K562 (cell line): ENCODE measurements around the gene VWF. TPM values are rescaled to one million over a fixed set of nuclear protein-coding genes. Genes with fewer than 3 reads are reported as not detected.

Source experiments
- ATAC-seq: fragments of 200-7000 bp; cut with Tn5 transposase; 3 replicates; pipeline ENCODE4 v1.9.1; 2020; ENCODE audit warnings: moderate library complexity
- BruUV-seq: library from RNA; stranded (reverse); fragments of 400-500 nt; replicated peaks from 2 replicates; lab custom pipeline; 2021; lab: Mats Ljungman, UMichigan
- CTCF ChIA-PET: fragments of 300-600 bp; formaldehyde crosslinking; extraction: SDS; loops from one replicate; lab custom pipeline; 2021; ENCODE audit warnings: low intra/inter-chr PET ratio; lab: Yijun Ruan, JAX
- POLR2A ChIA-PET: fragments of 300-600, 350-650 bp; sonication (Branson Sonifier 250); formaldehyde crosslinking; extraction: SDS; loops from one replicate; lab custom pipeline; 2021; ENCODE audit warnings: antibody characterized with exemption, inconsistent platforms; lab: Yijun Ruan, JAX
- DNase-seq, 4 experiments: peaks; one replicate each; pipeline versions ENCODE4 v3.0.0 to v3.0.0-alpha.2; 2011 to 2018; ENCODE audit warnings: low spot score in 3 of 4, mixed read lengths in 3 of 4; ENCODE audit errors: extremely low read depth in 1 of 4
- FAIRE-seq: peaks from 2 replicates; lab custom pipeline; 2011; peaks lifted over from hg19 to GRCh38; lab: Jason Lieb, UNC
- H2AFZ ChIP-seq: 2 replicates; pipeline ENCODE4 v1.6.0; 2011; ENCODE audit warnings: low read depth, low read length, control low read depth, inconsistent platforms
- H3K27ac ChIP-seq: fragments of 200-600 bp; 3 replicates; pipeline ENCODE4 v1.8.0; 2011; ENCODE audit warnings: low read depth, mild to moderate bottlenecking, control low read depth, inconsistent platforms, low read length, moderate library complexity, mixed read lengths; ENCODE audit errors: extremely low read depth
- H3K27me3 ChIP-seq, 2 experiments: fragments of 300-600 bp in 1 of 2; 2 replicates in 1 of 2; 3 replicates in 1 of 2; pipeline versions ENCODE4 v1.6.0 to v1.8.0; 2011; ENCODE audit warnings: inconsistent platforms in 2 of 2, low read length in 2 of 2, mild to moderate bottlenecking in 1 of 2, mixed read lengths in 1 of 2, moderate library complexity in 1 of 2; ENCODE audit not compliant: control insufficient read depth in 2 of 2, insufficient read depth in 2 of 2
- H3K36me3 ChIP-seq: fragments of 300-600 bp; 3 replicates; pipeline ENCODE4 v1.8.0; 2011; ENCODE audit warnings: mild to moderate bottlenecking, low read length, inconsistent platforms; ENCODE audit not compliant: control insufficient read depth, insufficient read depth
- H3K4me1 ChIP-seq, 2 experiments: fragments of 200-600 bp in 1 of 2; replicated peaks in 1 of 2; 2 replicates in 1 of 2; 3 replicates in 1 of 2; pipeline versions ENCODE4 v1.5.1 to v1.8.0; 2011; ENCODE audit warnings: inconsistent platforms in 2 of 2, low read length in 2 of 2, mild to moderate bottlenecking in 1 of 2, mixed read lengths in 1 of 2, moderate library complexity in 1 of 2; ENCODE audit not compliant: control insufficient read depth in 2 of 2, insufficient read depth in 2 of 2
- H3K4me2 ChIP-seq: 2 replicates; pipeline ENCODE4 v1.6.1; 2011; ENCODE audit warnings: low read length, control low read depth, inconsistent platforms, mixed read lengths; ENCODE audit not compliant: insufficient read depth
- H3K4me3 ChIP-seq: fragments of 200-600 bp; sonication (generic), shearing (Covaris generic); 2 replicates; pipeline ENCODE4 v1.5.1; 2016; ENCODE audit warnings: control low read depth, inconsistent platforms
- H3K79me2 ChIP-seq: fragments of 200-600 bp; 3 replicates; pipeline ENCODE4 v1.8.0; 2011; ENCODE audit warnings: low read length, inconsistent platforms; ENCODE audit not compliant: control insufficient read depth, insufficient read depth
- H3K9ac ChIP-seq, 2 experiments: 2 replicates each; pipeline versions ENCODE4 v1.6.0 to v1.6.1; 2011; ENCODE audit warnings: low read depth in 2 of 2, low read length in 2 of 2, control low read depth in 1 of 2, inconsistent platforms in 1 of 2, mild to moderate bottlenecking in 1 of 2, mixed read lengths in 1 of 2; ENCODE audit not compliant: insufficient read depth in 1 of 2
- H3K9me1 ChIP-seq: one replicate; pipeline ENCODE4 v1.6.0; 2011; ENCODE audit warnings: inconsistent platforms, mild to moderate bottlenecking, low read length, moderate library complexity; ENCODE audit not compliant: control insufficient read depth, insufficient read depth
- H3K9me3 ChIP-seq: replicated peaks from 2 replicates; pipeline ENCODE4 v1.5.1; 2011; ENCODE audit warnings: low read depth, low read length, inconsistent platforms; ENCODE audit not compliant: control insufficient read depth, insufficient read depth
- H4K20me1 ChIP-seq: replicated peaks from 2 replicates; pipeline ENCODE4 v1.6.1; 2011; ENCODE audit warnings: low read length, inconsistent platforms, mixed read lengths; ENCODE audit not compliant: control insufficient read depth, insufficient read depth
- ARID2 ChIP-seq: fragments of 450-650 bp; IDR thresholded peaks from 2 replicates; pipeline ENCODE4 v1.6.1; 2017; ENCODE audit warnings: antibody characterized with exemption, mild to moderate bottlenecking
- ATF7 ChIP-seq: fragments of 450-650 bp; IDR thresholded peaks from 2 replicates; pipeline ENCODE4 v1.7.1; 2014; ENCODE audit warnings: mild to moderate bottlenecking, moderate library complexity
- DACH1 ChIP-seq: fragments of 450-650 bp; IDR thresholded peaks from 2 replicates; pipeline ENCODE4 v1.6.1; 2018; ENCODE audit not compliant: partially characterized antibody
- EWSR1 ChIP-seq: fragments of 450-650 bp; IDR thresholded peaks from 2 replicates; pipeline ENCODE4 v1.6.1; 2018; ENCODE audit warnings: borderline replicate concordance, mild to moderate bottlenecking, low read depth, moderate library complexity; ENCODE audit not compliant: partially characterized antibody
- FOXK2 ChIP-seq, 2 experiments: fragments of 450-650 bp; IDR thresholded peaks in 1 of 2; conservative IDR thresholded peaks in 1 of 2; 2 replicates each; pipeline ENCODE4 v1.6.1; 2016; ENCODE audit warnings: low read depth in 2 of 2, mild to moderate bottlenecking in 1 of 2
- HMGN3 ChIP-seq: IDR thresholded peaks from 2 replicates; pipeline ENCODE4 v1.6.1; 2011; ENCODE audit warnings: borderline replicate concordance, low read depth, mild to moderate bottlenecking, mixed read lengths, low read length; ENCODE audit not compliant: insufficient read length; ENCODE audit errors: extremely low read depth
- IRF9 ChIP-seq: fragments of 450-650 bp; IDR thresholded peaks from 2 replicates; pipeline ENCODE4 v1.6.1; 2016; ENCODE audit warnings: missing biosample characterization, missing genetic modification characterization
- NFE2L1 ChIP-seq: fragments of 450-650 bp; IDR thresholded peaks from 2 replicates; pipeline ENCODE4 v1.6.1; 2016; ENCODE audit warnings: missing genetic modification characterization, low read depth, mild to moderate bottlenecking, missing compliant biosample characterization, moderate library complexity, borderline replicate concordance
- NR2F6 ChIP-seq: fragments of 450-650 bp; formaldehyde crosslinking; IDR thresholded peaks from 2 replicates; pipeline ENCODE4 v1.4.0; 2020; ENCODE audit warnings: mild to moderate bottlenecking
- PHF20 ChIP-seq: fragments of 450-650 bp; IDR thresholded peaks from 2 replicates; pipeline ENCODE4 v1.6.1; 2018; ENCODE audit not compliant: partially characterized antibody
- SIN3A ChIP-seq, 2 experiments: fragments of 150-350 bp in 1 of 2; IDR thresholded peaks; 2 replicates each; pipeline ENCODE4 v1.6.1; 2011 to 2016; ENCODE audit warnings: borderline replicate concordance in 2 of 2, low read depth in 2 of 2, low read length in 2 of 2, mild to moderate bottlenecking in 2 of 2, moderate library complexity in 2 of 2; ENCODE audit not compliant: control insufficient read depth in 1 of 2
- SOX6 ChIP-seq: fragments of 450-650 bp; IDR thresholded peaks from 2 replicates; pipeline ENCODE4 v1.6.1; 2014; ENCODE audit warnings: mild to moderate bottlenecking
- ZNF212 ChIP-seq: fragments of 450-650 bp; formaldehyde crosslinking; IDR thresholded peaks from 2 replicates; pipeline ENCODE4 v1.4.0; 2020; ENCODE audit warnings: mild to moderate bottlenecking
- ZNF695 ChIP-seq: fragments of 450-650 bp; formaldehyde crosslinking; IDR thresholded peaks from 2 replicates; pipeline ENCODE4 v1.4.0; 2020; ENCODE audit warnings: mild to moderate bottlenecking, moderate library complexity
- ZNF830 ChIP-seq: fragments of 250-450 bp; sonication (Bioruptor Pico); IDR thresholded peaks from 2 replicates; pipeline ENCODE4 v1.5.0; 2021; ENCODE audit warnings: mild to moderate bottlenecking
- WGBS: fragments of 100-300 bp; shearing (Covaris generic); methylation state at CpG from one replicate; pipeline ENCODE4 v1.1.6; 2016; ENCODE audit warnings: low coverage, mixed read lengths; ENCODE audit not compliant: insufficient coverage; ENCODE audit errors: missing lambda C conversion rate; 5-methylcytosine and 5-hydroxymethylcytosine counted together
- in situ Hi-C: fragments of 300-500 bp; cut with MboI; formaldehyde crosslinking; loops from 4 replicates; pipeline ENCODE4 v1.15.0; 2018; ENCODE audit warnings: inconsistent platforms, mixed read lengths
- intact Hi-C: fragments of 100-400 bp; cut with micrococcal nuclease; formaldehyde crosslinking; loops from 2 replicates; pipeline ENCODE4 v1.14.2; 2022
- polyA plus RNA-seq, 8 experiments: library from polyadenylated mRNA; depleted of rRNA in 4 of 8; stranded (reverse) in 5 of 8; unstranded in 3 of 8; fragments of >200 nt; fragmentation: Nextera tagmentation in 2 of 8; fragmentation: Illumina TruSeq in 1 of 8; extraction: Ambion mirVana in 2 of 8; extraction: Trizol in 1 of 8; gene quantifications; 2 replicates each; pipeline versions ENCODE4 v1.2.1 to v1.2.3, GENCODE V29; 2011 to 2014; ENCODE audit warnings: inconsistent platforms in 1 of 8, missing spikeins in 1 of 8
- total RNA-seq, 7 experiments: library from RNA; depleted of rRNA in 6 of 7; stranded (reverse); fragments of >200 nt in 6 of 7; fragmentation: Illumina TruSeq in 2 of 7; extraction: Trizol in 2 of 7; gene quantifications; 2 replicates each; pipeline versions ENCODE4 v1.2.1 to v1.2.3, GENCODE V29; 2011 to 2021; ENCODE audit warnings: low replicate concordance in 1 of 7
- TF ChIP-seq, protein P1 (sequence below): fragments of 250-450 bp; sonication (Bioruptor Pico); IDR thresholded peaks from 2 replicates; pipeline ENCODE4 v1.5.1; 2021; ENCODE audit warnings: mild to moderate bottlenecking
- TF ChIP-seq, protein P2 (sequence below), 2 experiments: IDR thresholded peaks; 2 replicates each; pipeline ENCODE4 v1.6.1; 2012; ENCODE audit warnings: improper control_type of control experiment in 2 of 2, low read depth in 2 of 2, low read length in 2 of 2, borderline replicate concordance in 1 of 2

Gene VWF
- total and polyA plus RNA-seq, 9 of the 15 experiments (the other 6 are each of a cell fraction or from before 2014, with no cell fraction given): 0.53 TPM; not detected in 8

- H3K27me3 ChIP-seq: peaks cover 7 to 39% of the 10 kb centered on the region in 2 experiments
- H3K9me3 ChIP-seq: no peaks in the 10 kb centered on the region
- H3K79me2 ChIP-seq: no peaks in the 10 kb centered on the region
- CTCF ChIA-PET: no interaction called here
- no peak for DNase-seq
- WGBS: 3% methylated on average over 4 of the region's 5 CpGs
- H3K9me1 ChIP-seq: no peaks in the 10 kb centered on the region
- no peak overlapping the region for H3K9ac ChIP-seq
- FAIRE-seq: no peak
- H3K36me3 ChIP-seq: no peaks in the 10 kb centered on the region
- POLR2A ChIA-PET: interaction anchor here (1.1 kb wide), 1 partner anchor 21 kb away, joined by 3 read pairs; no protein-coding TSS in a partner anchor
- H3K27ac ChIP-seq: no peak overlapping the region
- H3K4me3 ChIP-seq: no peak overlapping the region
- no TSS peak for BruUV-seq
- H2AFZ ChIP-seq: no peak overlapping the region
- no peaks in the 10 kb centered on the region; a peak in 3 of 5 replicates for H3K4me1 ChIP-seq
- in situ Hi-C loops: no loop called here
- ATAC-seq: no peak
- no peak overlapping the region for H3K4me2 ChIP-seq
- no peaks in the 10 kb centered on the region for H4K20me1 ChIP-seq
- TF ChIP-seq HMGN3 (no peak), ARID2 (no peak), SIN3A (IDR thresholded peaks at IDR 0.05; ENCODE audit: borderline replicate concordance in 2 of 2, control insufficient read depth in 1 of 2, low read depth in 2 of 2, low read length in 2 of 2) (no peak), ZNF212 (CRISPR knock-in tag) (no peak), SOX6 (no peak), ATF7 (no peak), ZNF695 (no peak), NR2F6 (CRISPR knock-in tag) (no peak), IRF9 (tag) (no peak), NFE2L1 (tag) (no peak), FOXK2 (conservative IDR thresholded peaks at IDR 0.05 in 1 of 2, IDR thresholded peaks at IDR 0.05 in 1 of 2; ENCODE audit: low read depth in 2 of 2) (no peak), PHF20 (no peak), DACH1 (no peak), EWSR1 (no peak), ZNF830 (CRISPR knock-in tag) (no peak)
- TF ChIP-seq, protein P1, sequence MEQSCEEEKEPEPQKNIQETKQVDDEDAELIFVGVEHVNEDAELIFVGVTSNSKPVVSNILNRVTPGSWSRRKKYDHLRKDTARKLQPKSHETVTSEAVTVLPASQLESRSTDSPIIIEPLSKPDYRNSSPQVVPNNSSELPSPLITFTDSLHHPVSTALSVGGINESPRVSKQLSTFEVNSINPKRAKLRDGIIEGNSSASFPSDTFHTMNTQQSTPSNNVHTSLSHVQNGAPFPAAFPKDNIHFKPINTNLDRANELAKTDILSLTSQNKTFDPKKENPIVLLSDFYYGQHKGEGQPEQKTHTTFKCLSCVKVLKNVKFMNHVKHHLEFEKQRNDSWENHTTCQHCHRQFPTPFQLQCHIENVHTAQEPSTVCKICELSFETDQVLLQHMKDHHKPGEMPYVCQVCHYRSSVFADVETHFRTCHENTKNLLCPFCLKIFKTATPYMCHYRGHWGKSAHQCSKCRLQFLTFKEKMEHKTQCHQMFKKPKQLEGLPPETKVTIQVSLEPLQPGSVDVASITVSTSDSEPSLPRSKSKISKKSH (CRISPR knock-in tag): no peak
- TF ChIP-seq, protein P2, sequence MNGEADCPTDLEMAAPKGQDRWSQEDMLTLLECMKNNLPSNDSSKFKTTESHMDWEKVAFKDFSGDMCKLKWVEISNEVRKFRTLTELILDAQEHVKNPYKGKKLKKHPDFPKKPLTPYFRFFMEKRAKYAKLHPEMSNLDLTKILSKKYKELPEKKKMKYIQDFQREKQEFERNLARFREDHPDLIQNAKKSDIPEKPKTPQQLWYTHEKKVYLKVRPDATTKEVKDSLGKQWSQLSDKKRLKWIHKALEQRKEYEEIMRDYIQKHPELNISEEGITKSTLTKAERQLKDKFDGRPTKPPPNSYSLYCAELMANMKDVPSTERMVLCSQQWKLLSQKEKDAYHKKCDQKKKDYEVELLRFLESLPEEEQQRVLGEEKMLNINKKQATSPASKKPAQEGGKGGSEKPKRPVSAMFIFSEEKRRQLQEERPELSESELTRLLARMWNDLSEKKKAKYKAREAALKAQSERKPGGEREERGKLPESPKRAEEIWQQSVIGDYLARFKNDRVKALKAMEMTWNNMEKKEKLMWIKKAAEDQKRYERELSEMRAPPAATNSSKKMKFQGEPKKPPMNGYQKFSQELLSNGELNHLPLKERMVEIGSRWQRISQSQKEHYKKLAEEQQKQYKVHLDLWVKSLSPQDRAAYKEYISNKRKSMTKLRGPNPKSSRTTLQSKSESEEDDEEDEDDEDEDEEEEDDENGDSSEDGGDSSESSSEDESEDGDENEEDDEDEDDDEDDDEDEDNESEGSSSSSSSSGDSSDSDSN (IDR thresholded peaks at IDR 0.05; ENCODE audit: borderline replicate concordance in 1 of 2, low read depth in 2 of 2, low read length in 2 of 2): no peak
- TF ChIP-seq, all 486 proteins: peak for 0
- intact Hi-C loops: no loop called here
Measured at GRCh38 chr12:6112004-6112403, 12.5 kb downstream of the VWF start.
